GM13977 (cell line): ENCODE data around the gene ZFAND2B.

Source experiments
- DNase-seq: peaks from one replicate; pipeline ENCODE4 v3.0.0; 2012; ENCODE audit warnings: low spot score
- CTCF ChIP-seq: IDR thresholded peaks from 2 replicates; pipeline ENCODE4 v1.5.1; 2012; ENCODE audit warnings: mild to moderate bottlenecking, control low read depth; ENCODE audit not compliant: insufficient read depth; ENCODE audit errors: extremely low read depth, missing control alignments
- in situ Hi-C: fragments of 300-500 bp; cut with MboI; formaldehyde crosslinking; loops from one replicate; pipeline ENCODE4 v1.12.0; 2022; ENCODE audit warnings: low sequenced_read_pairs, low pct_unique_long_range_greater_than_20kb, mixed read lengths, inconsistent platforms; ENCODE audit not compliant: unreplicated experiment

The ZFAND2B gene

DNA sequence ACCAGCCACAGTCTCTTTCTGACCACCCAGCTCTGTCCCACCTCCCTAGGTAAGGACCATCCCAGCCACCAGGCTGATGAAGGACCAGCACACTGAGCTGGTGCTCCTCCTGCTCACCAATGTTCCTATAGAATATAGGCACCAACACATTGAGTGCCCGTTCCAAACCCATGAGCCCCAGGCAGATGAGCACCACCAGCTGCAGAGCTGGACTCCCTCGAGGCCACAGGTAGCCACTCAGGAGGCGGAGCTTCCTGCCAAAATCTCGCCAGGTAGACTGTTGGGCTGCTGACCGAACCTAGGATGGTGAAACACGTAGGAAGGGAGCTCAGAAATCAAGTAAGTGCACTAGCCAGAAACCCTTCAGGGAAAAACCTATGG, 9.9 kb downstream of the ZFAND2B start:
- no peak for TF ChIP-seq CTCF
- no peak for DNase-seq
- in situ Hi-C loops: no loop called here

DNA sequence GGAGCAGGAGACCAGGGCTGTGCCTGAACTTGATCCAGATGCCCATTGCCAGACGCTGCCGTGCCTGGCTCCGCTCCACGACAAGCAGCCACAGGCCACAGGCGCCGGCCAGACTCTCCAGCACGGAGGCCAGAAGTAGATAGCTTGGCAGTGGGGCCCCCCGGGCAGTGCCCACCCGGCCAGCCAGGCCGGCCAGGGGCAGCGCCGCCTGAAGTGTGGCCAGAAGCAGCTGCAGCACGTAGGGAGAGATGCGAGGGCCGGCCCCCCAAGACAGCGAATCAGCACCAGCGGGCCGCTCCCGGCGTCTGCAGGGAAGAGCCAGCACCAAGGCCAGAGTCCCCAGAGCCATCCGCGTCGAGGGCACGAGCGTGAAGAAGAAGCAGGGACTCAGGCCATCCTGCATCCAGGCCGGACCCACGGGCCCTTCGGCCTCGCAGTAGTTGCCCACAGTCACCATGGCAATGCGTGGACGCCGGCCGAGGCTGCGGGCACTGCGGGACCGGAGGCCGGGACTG, 11.7 kb downstream of the ZFAND2B start:
- in situ Hi-C loops: no loop called here
- peak; percentile 58 for DNase-seq
- no peak for TF ChIP-seq CTCF

GRCh38 chr2:219218732-219219701, 12.4 kb downstream of the ZFAND2B start, which contains the start of gene ABCB6:
Gene ABCB6, minus strand, starts transcription at chr2:219218958. Its CDS starts 285 bp downstream, at chr2:219218673.
- in situ Hi-C loops: no loop called here

DNA sequence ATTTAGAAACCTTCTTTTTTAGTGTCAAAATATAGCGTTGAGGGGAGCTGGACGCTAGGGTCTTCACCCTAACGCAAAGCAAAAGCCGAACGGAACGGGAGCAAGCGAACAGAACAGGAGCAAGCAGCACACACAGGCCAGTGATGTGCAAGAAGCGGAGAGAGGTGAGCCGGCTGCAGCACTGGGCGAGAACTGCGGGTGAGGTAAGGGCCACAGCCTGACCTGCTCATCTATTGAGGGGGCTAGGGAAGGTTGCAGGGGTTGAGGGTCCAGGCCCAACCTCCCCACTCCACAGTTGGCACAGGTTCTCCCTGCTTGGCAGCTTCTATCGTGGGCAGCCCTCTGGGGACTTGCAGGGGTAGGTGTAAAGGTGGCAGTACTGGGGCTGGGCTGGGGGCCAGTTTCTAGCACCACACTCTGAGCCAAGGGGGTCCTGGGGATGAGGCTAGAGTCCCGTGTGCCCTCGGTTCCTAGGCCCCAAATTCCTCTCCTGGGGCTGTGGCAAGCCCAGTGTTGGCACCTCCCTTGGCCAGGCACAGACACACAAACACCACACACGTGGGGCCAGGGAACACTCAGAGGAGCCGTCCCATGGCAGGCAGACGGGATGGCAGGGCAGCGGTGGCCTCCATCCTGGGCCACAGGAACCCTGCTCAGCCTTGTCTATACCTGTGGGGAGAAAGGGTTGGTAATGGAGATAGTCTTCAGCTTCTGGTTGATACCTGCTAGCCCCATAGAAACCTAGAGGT, 13.4 kb downstream of the ZFAND2B start:
- no peak for TF ChIP-seq CTCF
- DNase-seq: no peak
- in situ Hi-C loops: no loop called here

More at GRCh38 chr2:219218732-219219701, 12.4 kb downstream of the ZFAND2B start, which contains the start of gene ABCB6:
- peak; percentile 95 for DNase-seq
- no peak for TF ChIP-seq CTCF

GRCh38 chr2:219220652-219221402, 14.2 kb downstream of the ZFAND2B start:
- no peak for TF ChIP-seq CTCF
- no peak for DNase-seq
- in situ Hi-C loops: no loop called here
